ENCODE results near the gene FAM120A. TPM values are rescaled to one million over a fixed set of nuclear protein-coding genes. Genes with fewer than 3 reads are reported as not detected.
"Not testable (repeated sequence)": the region's sequence is repeated elsewhere in the genome, so short reads cannot be mapped to it uniquely, and the experiment has no call there.

Gene FAM120A
- total and polyA plus RNA-seq, 7 experiments from 2014 or later: 9.0 to 136 (median 80.2) TPM

- Mint-ChIP-seq H3K27me3 (peaks cover 0 to 5% (median 3%) of the 10 kb centered on the region in 5 donors), H3K9me3 (no peaks in the 10 kb centered on the region), H3K27ac (no peak overlapping the region), H3K36me3 (peaks cover 2 to 13% (median 6%) of the 10 kb centered on the region in 5 donors), H3K4me3 (no peak overlapping the region), H3K4me1 (peaks cover 0 to 7% (median 0%) of the 10 kb centered on the region in 7 donors)
- peaks cover 0 to 3% (median 0%) of the 10 kb centered on the region in 3 experiments for H3K36me3 ChIP-seq (ENCODE audit: control insufficient read depth in 2 of 3, insufficient read depth in 3 of 3, low read length in 3 of 3)
- no peak overlapping the region for H3K27ac ChIP-seq (ENCODE audit: low read depth, low read length)
- no peak for DNase-seq
- ChIA-PET POLR2A (no interaction called here), CTCF (no interaction called here)
- ATAC-seq: no peak
- no peaks in the 10 kb centered on the region for H3K4me1 ChIP-seq (ENCODE audit: control insufficient read depth in 2 of 2, insufficient read depth in 2 of 2, low read length in 2 of 2)
- no peaks in the 10 kb centered on the region for H3K27me3 ChIP-seq (ENCODE audit: control insufficient read depth in 2 of 2, insufficient read depth in 2 of 2, low read length in 2 of 2)
- intact Hi-C loops (cut with micrococcal nuclease): no loop called here
- H3K9me3 ChIP-seq (ENCODE audit: control insufficient read depth in 2 of 3, low read length in 3 of 3): no peaks in the 10 kb centered on the region
- no peak overlapping the region for H3K4me3 ChIP-seq (ENCODE audit: low read length)
Observed at GRCh38 chr9:93434056-93434455, 17.4 kb upstream of the FAM120A start.

DNA sequence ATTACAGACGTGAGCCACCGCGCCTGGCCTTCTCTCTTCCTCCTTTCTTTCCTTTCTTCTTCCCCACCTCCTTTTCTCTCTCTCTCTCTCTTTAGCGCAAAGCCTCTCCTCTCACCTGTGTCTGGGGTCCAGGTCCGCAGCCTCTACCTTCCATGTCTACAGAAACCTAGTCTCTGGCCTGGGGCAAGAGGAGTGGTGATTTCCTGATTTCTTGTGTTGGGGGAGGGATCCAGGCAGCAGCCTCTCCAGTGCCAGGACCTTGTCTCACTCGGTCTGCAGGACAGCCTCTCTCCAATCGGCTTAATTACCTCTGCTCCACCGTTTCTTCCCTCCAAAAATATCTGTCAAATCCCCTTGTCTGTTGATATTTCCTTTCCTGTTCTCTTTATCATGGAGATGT, 16.1 kb upstream of the FAM120A start:
- no peaks in the 10 kb centered on the region for H3K27me3 Mint-ChIP-seq
- no peaks in the 10 kb centered on the region for H3K9me3 ChIP-seq (ENCODE audit: control insufficient read depth in 2 of 3, low read length in 3 of 3)
- H3K4me1 Mint-ChIP-seq: peaks cover 0 to 7% (median 0%) of the 10 kb centered on the region in 7 donors
- no peaks in the 10 kb centered on the region for H3K27me3 ChIP-seq (ENCODE audit: control insufficient read depth in 2 of 2, insufficient read depth in 2 of 2, low read length in 2 of 2)
- H3K4me3 ChIP-seq (ENCODE audit: low read length): no peak overlapping the region
- peaks cover 2 to 13% (median 6%) of the 10 kb centered on the region in 5 donors for H3K36me3 Mint-ChIP-seq
- peaks cover 0 to 3% (median 0%) of the 10 kb centered on the region in 3 experiments for H3K36me3 ChIP-seq (ENCODE audit: control insufficient read depth in 2 of 3, insufficient read depth in 3 of 3, low read length in 3 of 3)
- CTCF ChIA-PET: no interaction called here
- ATAC-seq: no peak
- POLR2A ChIA-PET: no interaction called here
- H3K4me1 ChIP-seq (ENCODE audit: control insufficient read depth in 2 of 2, insufficient read depth in 2 of 2, low read length in 2 of 2): no peaks in the 10 kb centered on the region
- no peak overlapping the region for H3K27ac Mint-ChIP-seq
- intact Hi-C loops (cut with micrococcal nuclease): no loop called here
- DNase-seq: no peak
- H3K9me3 Mint-ChIP-seq: no peaks in the 10 kb centered on the region
- H3K4me3 Mint-ChIP-seq: no peak overlapping the region
- no peak overlapping the region for H3K27ac ChIP-seq (ENCODE audit: low read depth, low read length)

- no peak overlapping the region for H3K4me3 Mint-ChIP-seq
- POLR2A ChIA-PET: no interaction called here
- H3K9me3 Mint-ChIP-seq: no peaks in the 10 kb centered on the region
- peaks cover 2 to 13% (median 6%) of the 10 kb centered on the region in 5 donors for H3K36me3 Mint-ChIP-seq
- Histone ChIP-seq H3K27me3 (ENCODE audit: control insufficient read depth in 2 of 2, insufficient read depth in 2 of 2, low read length in 2 of 2) (no peaks in the 10 kb centered on the region), H3K9me3 (ENCODE audit: control insufficient read depth in 2 of 3, low read length in 3 of 3) (no peaks in the 10 kb centered on the region), H3K4me1 (ENCODE audit: control insufficient read depth in 2 of 2, insufficient read depth in 2 of 2, low read length in 2 of 2) (no peaks in the 10 kb centered on the region), H3K4me3 (ENCODE audit: low read length) (no peak overlapping the region), H3K27ac (ENCODE audit: low read depth, low read length) (no peak overlapping the region), H3K36me3 (ENCODE audit: control insufficient read depth in 2 of 3, insufficient read depth in 3 of 3, low read length in 3 of 3) (peaks cover 0 to 3% (median 0%) of the 10 kb centered on the region in 3 experiments)
- peaks cover 0 to 7% (median 0%) of the 10 kb centered on the region in 7 donors for H3K4me1 Mint-ChIP-seq
- ATAC-seq (no peak), DNase-seq (no peak)
- no peak overlapping the region for H3K27ac Mint-ChIP-seq
- intact Hi-C loops (cut with micrococcal nuclease): no loop called here
- no peaks in the 10 kb centered on the region for H3K27me3 Mint-ChIP-seq
- CTCF ChIA-PET: no interaction called here
Observed at GRCh38 chr9:93436218-93436617, 15.3 kb upstream of the FAM120A start.

DNA sequence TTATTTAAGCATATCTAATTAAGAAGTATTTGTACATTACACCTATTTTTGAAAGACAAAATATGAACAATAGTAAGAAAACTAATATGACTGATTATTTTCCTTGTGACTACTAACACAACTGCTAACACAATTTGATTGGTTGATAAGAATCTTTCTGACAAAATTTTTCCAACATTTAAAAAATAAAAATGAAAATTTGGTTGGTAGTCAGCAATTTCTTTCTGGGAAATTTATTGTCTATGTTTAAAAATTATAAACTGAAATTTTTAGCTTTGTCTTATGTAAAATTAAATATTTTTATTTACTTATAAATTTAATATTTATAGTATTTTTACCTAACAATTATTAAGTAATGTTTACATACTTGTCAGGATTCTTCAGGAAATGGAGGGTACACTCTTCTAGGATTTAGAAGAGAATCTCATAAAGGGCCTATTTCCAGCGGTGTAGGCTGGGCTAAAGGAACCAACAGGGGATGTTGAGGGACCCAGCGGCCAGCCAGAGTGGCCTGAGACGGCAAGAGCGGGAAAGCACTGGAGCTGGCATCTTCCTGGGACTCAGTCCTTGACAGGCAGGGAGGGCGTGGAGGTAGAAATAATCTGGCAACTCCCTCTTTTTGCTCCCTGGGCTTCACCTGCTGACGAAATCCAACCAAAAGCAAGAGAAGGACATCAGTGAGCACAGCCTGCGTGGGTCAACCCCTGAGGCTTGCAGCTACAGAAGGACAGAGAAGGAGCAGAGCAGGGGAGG, 14.7 kb upstream of the FAM120A start:
- peaks cover 0 to 3% (median 0%) of the 10 kb centered on the region in 7 donors for H3K4me1 Mint-ChIP-seq
- intact Hi-C loops (cut with micrococcal nuclease): no loop called here
- no peak overlapping the region for H3K27ac Mint-ChIP-seq

GRCh38 chr9:93437996-93438395, 13.5 kb upstream of the FAM120A start:
- no peak overlapping the region for H3K27ac Mint-ChIP-seq
- peaks cover 2 to 16% (median 6%) of the 10 kb centered on the region in 5 donors for H3K36me3 Mint-ChIP-seq
- no peak overlapping the region for H3K4me3 Mint-ChIP-seq
- Histone ChIP-seq H3K4me3 (ENCODE audit: low read length) (no peak overlapping the region), H3K27ac (ENCODE audit: low read depth, low read length) (no peak overlapping the region), H3K9me3 (ENCODE audit: control insufficient read depth in 2 of 3, low read length in 3 of 3) (no peaks in the 10 kb centered on the region), H3K4me1 (ENCODE audit: control insufficient read depth in 2 of 2, insufficient read depth in 2 of 2, low read length in 2 of 2) (no peaks in the 10 kb centered on the region), H3K27me3 (ENCODE audit: control insufficient read depth in 2 of 2, insufficient read depth in 2 of 2, low read length in 2 of 2) (no peaks in the 10 kb centered on the region), H3K36me3 (ENCODE audit: control insufficient read depth in 2 of 3, insufficient read depth in 3 of 3, low read length in 3 of 3) (peaks cover 0 to 3% (median 0%) of the 10 kb centered on the region in 3 experiments)
- no peak for ATAC-seq
- CTCF ChIA-PET: no interaction called here
- no peaks in the 10 kb centered on the region for H3K27me3 Mint-ChIP-seq
- H3K4me1 Mint-ChIP-seq: no peaks in the 10 kb centered on the region
- no peak for DNase-seq
- POLR2A ChIA-PET: no interaction called here
- peaks cover 0 to 5% (median 0%) of the 10 kb centered on the region in 11 donors for H3K9me3 Mint-ChIP-seq
- intact Hi-C loops (cut with micrococcal nuclease): no loop called here

More for the DNA sequence above, 14.7 kb upstream of the FAM120A start:
- ATAC-seq (no peak), DNase-seq (no peak)
- POLR2A ChIA-PET: no interaction called here
- Histone ChIP-seq H3K9me3 (ENCODE audit: control insufficient read depth in 2 of 3, low read length in 3 of 3) (no peaks in the 10 kb centered on the region), H3K27me3 (ENCODE audit: control insufficient read depth in 2 of 2, insufficient read depth in 2 of 2, low read length in 2 of 2) (no peaks in the 10 kb centered on the region), H3K27ac (ENCODE audit: low read depth, low read length) (no peak overlapping the region), H3K36me3 (ENCODE audit: control insufficient read depth in 2 of 3, insufficient read depth in 3 of 3, low read length in 3 of 3) (peaks cover 0 to 3% (median 0%) of the 10 kb centered on the region in 3 experiments), H3K4me1 (ENCODE audit: control insufficient read depth in 2 of 2, insufficient read depth in 2 of 2, low read length in 2 of 2) (no peaks in the 10 kb centered on the region), H3K4me3 (ENCODE audit: low read length) (no peak overlapping the region)
- CTCF ChIA-PET: no interaction called here
- H3K9me3 Mint-ChIP-seq: no peaks in the 10 kb centered on the region
- peaks cover 2 to 13% (median 6%) of the 10 kb centered on the region in 5 donors for H3K36me3 Mint-ChIP-seq
- H3K27me3 Mint-ChIP-seq: no peaks in the 10 kb centered on the region
- no peak overlapping the region for H3K4me3 Mint-ChIP-seq

GRCh38 chr9:93439301-93439700, 12.2 kb upstream of the FAM120A start:
- peaks cover 2 to 18% (median 6%) of the 10 kb centered on the region in 5 donors for H3K36me3 Mint-ChIP-seq
- not testable (repeated sequence) for DNase-seq
- POLR2A ChIA-PET: interaction anchor here (0.9 kb wide), 1 partner anchor 26 kb away, joined by 3 read pairs; no protein-coding TSS in a partner anchor

More at GRCh38 chr9:93439301-93439700, 12.2 kb upstream of the FAM120A start:
- H3K9me3 ChIP-seq (ENCODE audit: control insufficient read depth in 2 of 3, low read length in 3 of 3); H3K36me3 ChIP-seq (ENCODE audit: control insufficient read depth in 2 of 3, insufficient read depth in 3 of 3, low read length in 3 of 3); intact Hi-C loops (cut with micrococcal nuclease); H3K27ac Mint-ChIP-seq; H3K4me3 Mint-ChIP-seq; CTCF ChIA-PET; ATAC-seq; H3K9me3 Mint-ChIP-seq; H3K27ac ChIP-seq (ENCODE audit: low read depth, low read length); H3K27me3 Mint-ChIP-seq; H3K4me1 Mint-ChIP-seq; H3K4me1 ChIP-seq (ENCODE audit: control insufficient read depth in 2 of 2, insufficient read depth in 2 of 2, low read length in 2 of 2); H3K27me3 ChIP-seq (ENCODE audit: control insufficient read depth in 2 of 2, insufficient read depth in 2 of 2, low read length in 2 of 2); H3K4me3 ChIP-seq (ENCODE audit: low read length): not testable (repeated sequence)
